ENCODE results near the gene TASP1.
"Not testable (repeated sequence)": the region's sequence is repeated elsewhere in the genome, so short reads cannot be mapped to it uniquely, and the experiment has no call there.

TASP1 gene

DNA sequence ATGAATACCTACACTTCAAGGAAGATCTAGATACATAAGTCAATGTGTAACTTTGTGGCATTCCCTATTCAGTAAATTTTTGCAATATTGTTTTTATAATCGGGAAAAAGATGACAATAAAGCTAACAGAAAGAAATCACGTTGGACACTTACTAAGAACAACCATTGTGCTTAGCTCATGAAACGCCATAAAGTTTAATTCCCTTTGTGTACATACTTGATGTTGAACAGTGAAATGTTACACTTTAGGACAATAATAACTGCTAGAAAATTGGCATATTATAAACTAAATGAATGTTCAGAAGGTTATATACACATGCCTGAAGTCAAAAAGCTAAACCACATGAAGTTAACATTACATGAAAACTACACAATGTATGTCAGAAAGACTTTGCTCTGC lies 153.2 kb downstream of the TASP1 start:
- no peak for DNase-seq

DNA sequence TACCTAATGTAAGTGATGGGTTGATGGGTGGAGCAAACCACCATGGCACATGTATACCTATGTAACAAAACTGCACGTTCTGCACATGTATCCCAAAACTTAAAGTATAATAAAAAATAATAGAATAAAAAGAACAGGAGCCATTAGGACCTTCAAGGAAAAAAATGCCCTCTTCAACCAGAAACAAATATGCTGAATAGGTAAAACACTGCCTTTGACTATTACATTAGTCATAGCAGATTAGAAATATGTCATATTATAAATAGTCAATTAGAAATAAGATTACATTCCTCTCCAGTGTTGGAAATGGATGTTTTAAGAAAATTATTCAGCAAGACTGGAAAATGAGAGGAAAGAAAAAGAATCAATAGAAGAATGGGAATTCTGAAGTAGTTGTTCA lies 153.7 kb downstream of the TASP1 start:
- DNase-seq, result not testable (repeated sequence)

DNA sequence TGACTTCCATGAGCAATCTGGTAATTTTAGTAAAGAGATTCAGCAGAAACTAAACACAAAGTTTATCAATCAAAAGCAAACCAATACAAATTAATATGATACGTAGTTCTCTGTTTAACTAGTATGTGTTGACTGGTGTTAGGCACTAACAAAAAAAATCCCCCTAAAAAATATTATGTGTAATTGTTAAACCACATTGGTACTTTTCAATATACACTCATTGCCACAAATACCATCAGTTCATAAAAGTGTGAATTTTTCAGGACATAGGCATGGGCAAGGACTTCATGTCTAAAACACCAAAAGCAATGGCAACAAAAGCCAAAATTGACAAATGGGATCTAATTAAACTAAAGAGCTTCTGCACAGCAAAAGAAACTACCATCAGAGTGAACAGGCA lies 155.3 kb downstream of the TASP1 start:
- DNase-seq, result not testable (repeated sequence)

DNA sequence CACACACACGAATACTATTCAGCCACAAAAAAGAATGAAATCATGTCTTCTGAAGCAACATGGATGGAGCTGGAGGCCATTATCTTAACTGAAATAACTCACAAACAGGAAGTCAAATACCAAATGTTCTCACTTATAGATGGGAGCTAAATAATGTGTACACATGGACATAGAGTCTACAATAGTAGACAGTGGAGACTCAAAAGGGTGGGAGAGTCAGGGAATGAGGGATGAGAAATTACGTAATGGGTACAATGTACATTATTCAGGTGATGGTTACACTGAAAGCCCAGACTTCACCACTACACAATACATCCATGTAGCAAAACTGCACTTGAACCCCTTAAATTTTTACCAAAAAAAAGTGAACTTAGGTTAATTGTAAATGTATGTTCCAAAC lies 160.4 kb downstream of the TASP1 start:
- no peak for DNase-seq

DNA sequence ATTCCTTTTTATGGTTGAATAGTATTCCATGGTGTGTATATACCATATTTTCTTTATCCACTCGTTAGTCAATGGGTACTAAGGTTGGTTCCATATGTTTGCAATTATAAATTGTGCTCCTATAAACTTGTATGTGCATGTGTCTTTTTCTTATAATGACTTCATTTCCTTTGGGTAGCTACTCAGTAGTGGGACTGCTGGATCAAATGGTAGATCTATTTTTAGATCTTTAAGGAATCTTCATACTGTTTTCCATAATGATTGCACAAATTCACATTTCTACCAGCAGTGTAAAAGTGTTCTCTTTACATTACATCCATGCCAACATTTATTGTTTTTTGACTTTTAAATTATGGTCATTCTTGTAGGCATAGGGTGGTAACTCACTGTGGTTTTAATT lies 164.3 kb downstream of the TASP1 start:
- DNase-seq, result no peak

DNA sequence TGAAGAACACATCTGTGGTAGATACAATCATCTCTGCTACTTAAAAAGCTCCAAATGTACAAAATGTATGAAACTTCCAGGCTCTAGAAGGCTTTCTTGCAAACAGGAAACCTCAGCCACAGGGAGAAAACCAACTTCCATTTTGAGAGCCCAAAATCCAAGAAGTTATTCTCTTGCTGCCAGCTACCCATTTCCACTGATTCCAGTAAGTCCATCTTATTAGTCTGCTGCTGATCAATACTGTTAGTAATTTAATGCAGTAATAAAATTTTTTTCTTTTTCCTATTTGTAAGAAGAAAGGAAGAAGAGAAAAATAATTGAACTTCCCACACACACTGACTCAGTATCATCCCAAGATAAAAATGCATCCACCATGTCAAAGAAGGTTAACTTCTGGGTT lies 169.5 kb downstream of the TASP1 start:
- no peak for DNase-seq

DNA sequence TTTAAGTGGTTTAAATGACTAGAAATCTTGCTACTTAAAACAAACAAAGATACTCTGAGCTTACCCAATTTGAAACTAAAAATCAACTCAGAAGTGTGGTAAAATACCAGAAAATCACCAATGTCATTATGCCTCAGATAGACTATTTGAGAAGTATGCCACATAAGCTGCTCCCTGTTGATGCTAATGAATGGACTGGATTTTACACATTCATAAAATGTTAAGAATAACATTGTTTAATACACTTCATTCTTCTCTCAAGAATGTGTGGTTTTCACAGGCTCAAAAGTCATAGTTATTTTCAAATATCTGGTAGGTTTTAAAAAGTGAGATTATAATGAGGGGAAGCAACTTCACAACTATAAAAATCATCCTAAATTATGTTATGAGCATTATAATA lies 170.6 kb downstream of the TASP1 start:
- DNase-seq, result no peak

DNA sequence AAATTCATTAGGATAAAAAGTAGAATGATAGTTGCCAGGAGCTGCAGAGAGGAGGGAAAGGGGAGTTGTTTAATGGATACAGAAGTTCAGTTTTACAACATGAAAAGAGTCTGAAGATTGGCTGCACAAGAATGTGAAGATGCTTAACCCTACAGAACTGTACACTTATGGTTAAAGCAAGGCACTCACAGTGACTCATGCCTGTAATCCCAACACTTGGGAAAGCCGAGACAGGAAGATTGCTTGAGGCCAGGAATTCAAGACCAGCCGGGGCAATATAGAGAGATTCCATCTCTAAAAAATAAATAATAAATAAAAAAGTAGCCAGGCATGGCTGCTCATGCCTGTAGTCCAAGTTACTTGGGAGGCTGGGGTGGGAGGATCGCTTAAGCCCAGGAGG lies 174.0 kb downstream of the TASP1 start:
- DNase-seq, result no peak

DNA sequence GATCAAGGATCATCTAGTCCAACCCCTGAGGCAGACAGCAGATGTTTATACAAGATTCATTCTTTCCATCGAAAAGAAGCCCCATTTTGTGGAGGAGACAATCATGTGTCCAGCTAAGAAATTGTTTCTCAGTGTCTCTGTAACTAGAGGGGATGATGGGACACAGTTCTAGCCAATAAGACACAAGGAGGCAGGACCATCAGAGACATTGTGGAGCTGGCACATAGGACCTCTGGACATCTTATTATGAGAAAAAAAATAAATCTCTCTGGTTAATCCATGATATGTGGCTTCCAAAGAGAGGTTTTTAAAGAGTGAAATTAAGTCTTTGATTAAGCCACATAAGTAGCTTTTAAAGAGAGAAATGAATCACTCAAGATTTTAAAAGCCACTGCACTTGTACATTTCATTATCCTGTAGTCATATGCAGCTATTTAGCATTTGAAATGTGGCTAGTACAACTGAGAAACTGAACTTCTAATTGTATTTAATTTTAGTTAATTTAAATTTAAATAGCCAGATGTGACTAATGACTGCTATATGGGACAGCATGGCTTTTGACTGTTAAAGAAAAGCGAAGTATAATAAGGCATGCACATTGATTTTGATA lies 176.8 kb downstream of the TASP1 start:
- no peak for DNase-seq

DNA sequence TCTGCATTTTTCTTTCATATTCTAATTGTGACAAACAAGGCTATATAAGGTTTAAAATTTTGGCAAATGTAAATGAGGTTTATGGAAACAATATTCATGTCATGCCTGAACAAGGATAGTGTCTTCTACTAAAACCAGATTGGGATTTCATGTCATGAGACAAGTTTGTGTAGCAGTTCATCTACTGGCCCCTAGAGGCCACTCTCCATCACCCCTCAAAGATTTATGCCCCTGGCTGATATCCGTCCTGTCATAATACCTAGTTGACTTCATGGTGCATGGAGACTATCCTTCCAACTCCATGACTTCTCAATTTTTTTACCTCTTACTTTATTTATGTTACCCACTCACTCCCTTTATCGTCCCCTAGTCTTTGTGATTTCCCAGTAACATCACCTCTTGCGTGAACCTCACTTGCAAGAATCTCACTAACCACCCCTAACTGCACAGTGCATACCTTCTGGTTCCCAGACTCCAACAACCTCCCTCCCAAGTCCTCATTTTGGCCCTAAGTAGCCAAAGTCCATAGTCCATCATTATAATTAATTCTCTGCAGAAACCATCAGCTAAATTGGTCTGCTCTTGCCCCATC lies 179.8 kb downstream of the TASP1 start:
- DNase-seq, result no peak

DNA sequence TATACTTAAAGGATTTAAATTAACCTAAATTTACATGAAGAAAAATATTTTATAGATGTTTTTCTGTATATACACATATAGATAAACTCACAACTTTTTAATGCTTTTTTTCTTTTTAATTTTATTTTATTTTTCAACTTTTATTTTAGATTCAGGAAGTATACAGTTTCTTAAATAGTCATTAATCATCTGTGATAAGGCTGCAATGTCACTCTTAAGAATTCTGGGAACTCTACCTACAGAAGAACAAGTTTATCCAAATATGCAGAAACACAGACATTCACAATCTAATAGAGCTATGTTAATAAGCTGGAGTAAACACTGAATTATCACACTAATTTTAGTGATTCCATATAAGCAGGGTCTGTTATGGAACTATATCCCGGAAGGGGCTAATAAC lies 181.2 kb downstream of the TASP1 start:
- no peak for DNase-seq

DNA sequence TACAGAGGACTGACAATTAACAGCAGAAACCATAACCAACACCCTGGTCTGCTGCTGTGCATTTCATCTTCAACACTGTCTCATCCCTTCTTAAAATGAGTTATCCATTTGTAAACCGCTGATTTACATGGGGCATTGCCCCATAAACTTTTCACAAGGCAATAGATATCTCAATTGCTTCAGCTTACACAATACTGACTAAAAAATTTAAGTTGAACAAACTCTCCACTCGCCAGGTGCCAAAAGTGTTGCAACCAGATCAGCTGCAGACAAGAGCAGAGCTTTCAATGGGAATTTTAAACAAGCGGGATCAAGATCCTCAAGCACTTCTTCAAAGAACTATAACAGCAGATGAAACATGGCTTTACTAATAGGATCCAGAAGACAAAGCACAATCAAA lies 183.0 kb downstream of the TASP1 start:
- DNase-seq, result no peak

DNA sequence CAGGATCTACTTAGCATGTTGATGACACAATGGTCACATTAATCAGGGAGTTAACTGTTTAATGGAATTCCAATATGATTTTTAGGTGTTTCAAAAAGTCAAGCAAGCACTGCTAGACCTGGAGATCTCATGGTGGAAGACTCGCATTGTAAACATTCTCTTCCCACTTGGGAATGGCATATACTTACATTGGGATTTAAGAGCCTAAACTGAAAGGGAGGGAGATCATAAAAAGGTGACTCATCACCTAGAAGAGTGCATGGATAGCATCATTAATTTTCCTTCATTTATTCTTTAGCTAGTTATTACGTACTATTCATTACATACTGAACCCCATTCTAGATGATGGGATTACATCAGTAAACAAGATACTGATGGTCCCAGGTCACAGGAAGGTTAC lies 185.4 kb downstream of the TASP1 start:
- DNase-seq, result no peak

DNA sequence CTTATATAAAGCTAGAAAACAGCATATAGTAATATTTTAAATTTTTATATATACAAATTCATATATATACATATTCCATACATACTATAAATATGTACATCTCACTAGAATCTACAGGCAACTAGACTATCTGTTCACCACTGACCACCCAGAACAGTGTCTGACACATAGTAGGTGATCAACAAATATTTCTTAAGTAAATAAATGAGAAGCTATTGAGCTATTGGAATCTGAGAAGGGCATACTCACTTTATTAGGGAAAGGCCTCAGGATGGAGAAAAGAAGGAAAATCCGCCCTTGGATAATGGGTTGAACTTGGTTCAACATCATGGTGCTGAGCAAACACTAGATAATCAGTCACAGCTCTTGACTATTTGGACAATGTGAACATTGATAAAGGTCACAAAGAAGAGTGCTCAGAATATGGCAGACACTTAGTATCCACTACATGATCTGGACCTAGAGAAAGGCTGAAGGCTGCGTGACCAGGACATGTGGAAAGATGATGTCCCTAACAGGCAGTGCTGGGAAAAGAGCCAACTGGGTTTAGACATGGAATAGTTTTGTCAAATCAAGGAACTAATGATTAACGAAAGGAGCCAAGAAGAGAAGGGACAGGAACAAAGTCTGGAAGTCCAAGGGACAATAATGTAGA lies 186.1 kb downstream of the TASP1 start:
- DNase-seq, result no peak

DNA sequence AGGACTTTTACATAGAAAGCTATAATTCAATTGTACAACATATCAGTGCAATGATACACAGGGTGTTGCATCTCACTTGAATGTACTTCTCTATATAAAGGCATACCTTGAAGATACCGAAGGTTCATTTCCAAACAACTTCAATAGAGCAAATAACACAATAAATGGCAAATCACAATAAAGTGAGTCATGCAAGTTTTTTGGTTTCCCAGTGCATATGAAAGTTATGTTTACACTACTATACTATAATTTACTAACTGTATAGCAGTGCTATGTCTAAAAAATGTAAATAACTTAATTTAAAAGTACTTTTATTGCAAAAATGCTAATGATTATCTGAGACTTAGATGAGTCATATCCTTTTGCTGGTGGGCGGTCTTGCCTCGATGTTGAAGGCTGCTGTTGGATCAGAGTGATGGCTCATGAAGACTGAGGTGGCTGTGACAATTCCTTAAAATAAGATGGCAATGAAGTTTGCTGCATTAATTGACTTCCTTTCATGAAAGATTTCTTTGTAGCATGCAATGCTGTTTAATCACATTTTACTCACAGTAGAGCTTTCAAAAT lies 188.8 kb downstream of the TASP1 start:
- no peak for DNase-seq

DNA sequence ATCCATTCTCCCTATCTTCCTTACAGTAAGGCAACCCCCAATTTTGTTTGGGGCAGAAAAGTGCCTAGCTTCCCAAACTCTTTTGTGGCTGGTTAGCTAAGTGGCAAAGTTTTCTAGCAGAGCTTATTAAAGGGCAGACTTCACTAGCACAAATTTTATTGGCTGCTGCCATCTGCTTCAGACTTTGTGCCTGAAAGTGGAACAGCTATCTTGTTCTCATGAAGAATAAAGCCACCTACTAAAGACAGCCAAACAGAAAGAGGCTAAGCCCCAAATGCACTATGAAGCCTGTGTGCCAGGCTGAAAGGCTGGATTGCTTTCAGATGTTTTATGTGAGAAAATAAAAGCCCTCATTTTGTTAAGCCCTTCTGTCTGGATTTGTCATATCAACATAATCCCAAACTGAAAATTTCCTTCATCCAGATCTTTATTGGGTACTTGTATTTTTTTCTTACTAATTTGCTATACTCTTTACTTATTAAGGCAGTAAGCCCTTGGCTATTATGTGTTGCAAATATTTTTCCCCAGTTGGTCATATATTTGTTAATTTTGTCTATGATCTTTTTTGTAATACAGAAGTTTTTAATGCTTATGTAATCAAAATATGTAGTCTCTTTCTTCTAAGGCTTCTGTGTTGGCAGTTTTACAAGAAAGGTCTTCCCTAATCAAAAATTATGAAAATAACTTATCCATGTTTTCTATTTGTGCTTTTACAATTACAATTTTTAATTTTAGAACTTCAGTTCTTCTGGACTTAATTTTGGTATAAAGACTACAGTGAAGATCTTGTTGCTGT lies 191.1 kb downstream of the TASP1 start:
- no peak for DNase-seq

DNA sequence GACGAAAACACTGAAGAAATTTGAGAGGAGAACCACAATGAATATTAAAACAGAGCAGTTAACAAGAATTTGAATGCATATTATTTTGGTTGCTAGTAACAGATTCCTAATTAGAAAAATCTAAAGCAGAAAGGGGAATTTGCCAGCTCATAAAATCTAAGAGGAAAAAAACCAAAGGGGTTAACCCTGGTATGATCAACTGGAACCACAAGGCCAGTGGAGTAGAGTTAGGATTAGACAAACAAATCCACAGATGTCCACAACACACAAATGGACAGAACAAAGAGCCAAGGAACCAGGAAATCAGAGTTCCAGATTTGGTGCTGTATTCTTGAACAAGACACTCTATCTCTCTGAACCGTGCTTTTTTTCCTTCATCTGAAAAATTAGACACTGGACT lies 195.0 kb downstream of the TASP1 start:
- DNase-seq, result no peak

DNA sequence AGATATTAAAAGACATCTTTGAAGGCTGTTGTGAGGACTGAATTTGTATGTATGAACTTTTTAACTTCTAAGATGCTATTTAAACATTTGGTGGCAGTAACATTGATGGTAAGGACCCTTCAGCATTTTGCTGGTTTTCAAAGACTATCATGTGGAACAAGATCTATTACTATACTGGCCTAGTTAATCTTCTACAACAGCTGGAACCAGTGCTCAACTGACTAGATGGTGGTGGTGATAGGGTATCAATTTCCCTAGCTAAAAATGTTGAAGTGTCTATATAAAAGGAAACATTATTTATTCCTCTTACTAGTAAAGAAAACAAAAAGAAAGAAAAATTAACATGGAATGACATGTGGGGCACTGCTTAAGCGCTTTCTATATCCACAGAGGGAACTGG lies 195.7 kb downstream of the TASP1 start:
- no peak for DNase-seq

DNA sequence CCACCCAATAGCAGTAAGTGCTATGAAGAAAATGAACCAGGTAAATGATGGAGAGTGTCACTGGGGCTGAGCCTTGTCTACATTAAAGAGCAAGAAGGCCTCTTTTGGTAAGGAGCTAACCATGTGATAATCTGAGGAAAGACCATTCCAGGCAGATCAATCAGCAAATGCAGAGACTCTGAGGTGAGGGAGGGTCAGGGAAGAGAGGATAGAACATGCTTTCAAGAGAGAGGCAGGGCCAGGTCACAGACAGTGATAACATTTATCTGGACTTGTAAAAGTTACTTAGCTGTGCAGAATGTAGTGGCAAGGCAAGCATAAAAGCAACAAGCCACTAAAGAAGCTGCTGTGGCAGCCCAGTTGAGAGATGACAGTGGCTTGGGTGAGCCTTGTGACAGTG lies 197.3 kb downstream of the TASP1 start:
- no peak for DNase-seq

DNA sequence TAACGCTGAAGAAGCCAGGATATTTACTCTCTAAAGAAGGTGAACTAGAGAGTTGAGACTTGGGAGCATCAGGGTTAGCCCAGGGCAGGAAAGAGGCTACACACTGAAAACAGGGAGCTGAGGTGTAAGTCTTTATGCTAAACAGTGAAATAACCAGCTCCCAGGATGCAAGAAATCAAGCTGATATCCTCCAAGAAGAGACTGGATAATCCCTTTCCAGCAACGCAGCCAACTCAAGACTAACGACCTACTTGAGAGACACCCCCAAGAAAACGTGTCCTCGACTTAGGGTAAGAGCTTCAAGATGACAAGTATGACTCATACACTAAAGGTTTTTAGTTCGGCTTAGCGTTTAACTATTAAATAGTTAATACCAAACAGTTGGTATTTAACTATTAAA lies 202.2 kb downstream of the TASP1 start:
- no peak for DNase-seq

DNA sequence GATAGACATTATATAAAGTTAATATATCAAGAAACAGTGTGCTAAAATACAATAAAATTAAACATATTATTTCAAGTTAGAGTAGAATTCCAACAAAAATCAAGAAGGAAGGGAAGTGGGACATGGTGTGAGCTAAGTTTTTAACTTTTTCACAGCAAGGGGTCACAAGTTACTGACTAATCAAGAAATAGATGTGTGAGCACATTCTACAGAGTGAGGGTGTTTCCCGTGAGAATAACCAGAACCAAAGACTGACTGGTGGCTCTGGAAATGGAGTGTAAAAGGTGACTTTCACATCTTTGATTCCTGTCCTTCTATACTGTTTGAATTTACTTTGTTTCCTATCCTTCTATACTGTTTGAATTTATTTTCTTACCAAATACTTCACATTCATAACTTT lies 206.6 kb downstream of the TASP1 start:
- no peak for DNase-seq

DNA sequence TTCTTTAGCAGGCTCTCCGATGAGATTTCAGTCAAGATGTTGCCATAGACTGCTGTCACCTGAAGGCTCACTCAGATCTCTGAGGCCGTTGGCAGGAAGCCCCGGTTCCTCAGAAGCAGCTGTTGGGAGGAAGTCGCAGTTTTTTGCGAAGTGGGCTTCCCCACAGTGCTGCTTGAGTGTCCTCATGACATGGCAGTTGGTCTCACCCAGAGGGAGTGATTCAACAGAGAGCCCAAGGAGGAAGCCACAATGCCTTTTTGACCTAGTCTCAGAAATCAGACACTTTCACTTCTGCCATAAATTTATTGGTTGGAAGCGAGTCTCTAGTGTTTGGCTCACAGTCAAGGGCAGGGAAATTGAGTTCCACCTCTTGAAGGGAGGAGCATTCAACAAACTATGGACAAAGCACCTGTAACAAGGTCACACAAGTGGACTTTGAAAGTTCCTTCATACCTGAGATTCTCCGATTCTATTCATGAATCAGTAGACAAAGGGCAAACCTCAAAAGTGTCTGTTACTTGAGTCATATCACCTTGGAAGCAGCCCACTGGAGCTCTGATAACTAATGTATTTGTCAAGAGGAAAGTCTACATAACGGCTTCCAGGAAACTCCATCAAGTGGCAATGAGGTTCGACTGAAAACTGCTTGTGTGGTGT lies 208.3 kb downstream of the TASP1 start:
- no peak for DNase-seq

DNA sequence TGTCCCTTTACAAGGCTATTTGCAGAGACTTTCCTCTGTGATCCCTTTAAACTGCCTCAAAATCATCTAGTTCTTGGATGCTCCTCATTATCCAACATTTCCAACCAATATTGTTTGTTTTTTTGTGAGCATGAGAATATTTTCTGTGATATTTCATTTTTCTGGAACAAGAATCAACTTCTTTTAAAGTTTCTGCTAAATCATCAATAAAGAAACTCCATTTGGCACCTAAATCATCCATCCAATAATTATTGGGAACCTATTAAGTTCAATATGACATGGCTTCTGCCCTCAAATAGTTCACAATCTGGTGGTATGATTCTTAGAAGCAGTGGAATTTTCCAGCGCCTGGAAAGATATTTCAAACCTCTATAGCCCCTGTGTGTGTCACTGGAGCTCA lies 210.0 kb downstream of the TASP1 start:
- no peak for DNase-seq
